ENCODE measurements around the gene RSPH1.

The RSPH1 gene

DNA sequence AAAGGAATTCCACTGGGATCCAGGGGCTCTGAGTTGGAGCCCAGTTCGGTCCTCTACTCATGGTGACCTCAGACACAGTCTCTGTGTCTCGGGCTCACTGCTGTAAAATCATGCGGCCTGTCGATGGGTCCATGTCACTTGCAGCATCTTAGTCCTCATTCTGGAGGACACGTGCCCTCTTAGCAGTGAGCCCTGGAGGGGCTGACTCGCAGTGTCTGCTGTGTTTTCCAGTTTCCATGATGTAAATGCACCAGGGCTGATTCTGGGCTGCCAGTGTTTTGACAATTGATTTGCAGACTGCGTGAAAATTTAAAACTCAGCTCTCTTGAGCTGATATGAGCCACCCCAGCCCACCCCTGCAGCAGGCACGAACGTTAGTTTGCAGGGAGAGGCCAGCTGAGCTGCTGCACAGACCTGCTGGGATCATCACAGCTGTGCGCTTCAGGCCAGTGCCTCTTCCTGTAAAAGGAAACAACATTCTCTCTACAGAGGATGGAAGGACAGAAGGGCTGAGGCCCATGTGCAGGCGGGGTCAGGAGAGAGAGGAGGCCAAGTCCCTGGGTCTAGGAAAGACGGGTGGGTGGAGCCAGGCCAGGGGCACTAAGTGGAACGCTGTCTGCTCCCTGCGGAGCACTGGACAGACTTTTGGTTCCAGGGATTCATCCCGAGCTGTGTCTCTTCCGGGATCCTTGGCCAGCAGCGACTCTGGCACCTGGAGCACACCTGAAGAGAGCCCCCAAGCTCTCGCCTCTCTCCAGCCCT lies 42.6 kb downstream of the RSPH1 start:
- Mint-ChIP-seq H3K27me3 (peaks cover 4% of the 10 kb centered on the region), H3K4me1 (peaks cover 6% of the 10 kb centered on the region), H3K4me3 (no peak overlapping the region), H3K9me3 (no peaks in the 10 kb centered on the region), H3K36me3 (no peaks in the 10 kb centered on the region), H3K27ac (no peak overlapping the region)
- ATAC-seq (ENCODE audit: low read depth) (no peak), DNase-seq (ENCODE audit: low spot score in 2 of 2) (no peak)

DNA sequence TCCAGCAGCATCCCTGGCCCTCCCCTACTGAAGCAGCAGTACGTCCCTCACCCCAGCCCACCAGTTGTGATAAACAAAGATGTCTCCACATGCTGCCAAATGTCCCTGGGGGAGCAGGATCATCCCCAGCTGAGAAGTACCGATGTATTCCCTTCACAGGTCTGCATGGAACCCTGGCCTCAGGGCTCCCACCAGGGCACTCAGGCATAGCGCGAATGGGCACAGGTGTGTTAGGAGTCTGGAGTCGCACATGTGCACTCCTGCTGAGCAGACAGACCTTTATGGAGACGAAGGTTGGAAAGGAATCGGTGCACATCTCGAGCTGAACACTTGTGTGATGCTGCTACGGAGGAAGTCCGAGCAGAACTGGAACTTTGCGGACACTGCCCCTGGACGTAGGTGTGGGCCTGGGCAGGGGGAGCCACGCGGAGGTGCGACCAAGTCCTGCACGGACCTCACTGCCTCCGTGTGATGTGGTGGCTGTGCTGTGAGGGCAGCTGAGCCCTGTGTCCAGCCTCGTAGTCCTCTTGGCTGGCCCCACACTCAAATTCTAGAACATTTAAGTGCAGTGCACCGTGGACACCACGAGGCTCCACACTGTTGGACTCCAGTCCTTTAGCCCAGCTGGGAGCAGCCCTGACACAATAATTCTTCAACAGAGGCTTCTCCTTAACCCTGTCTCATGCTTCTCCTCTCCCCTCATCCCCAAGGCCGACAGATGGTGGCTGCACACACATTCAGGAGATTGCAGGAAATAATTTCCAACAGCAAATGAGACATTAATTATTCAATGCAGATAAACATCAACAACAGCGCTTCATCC lies 43.4 kb downstream of the RSPH1 start:
- Mint-ChIP-seq H3K4me1 (peaks cover 6% of the 10 kb centered on the region), H3K27ac (no peak overlapping the region), H3K9me3 (no peaks in the 10 kb centered on the region), H3K4me3 (no peak overlapping the region), H3K27me3 (peaks cover 4% of the 10 kb centered on the region), H3K36me3 (no peaks in the 10 kb centered on the region)
- DNase-seq (ENCODE audit: low spot score in 2 of 2), result no peak
- no peak for ATAC-seq (ENCODE audit: low read depth)

DNA sequence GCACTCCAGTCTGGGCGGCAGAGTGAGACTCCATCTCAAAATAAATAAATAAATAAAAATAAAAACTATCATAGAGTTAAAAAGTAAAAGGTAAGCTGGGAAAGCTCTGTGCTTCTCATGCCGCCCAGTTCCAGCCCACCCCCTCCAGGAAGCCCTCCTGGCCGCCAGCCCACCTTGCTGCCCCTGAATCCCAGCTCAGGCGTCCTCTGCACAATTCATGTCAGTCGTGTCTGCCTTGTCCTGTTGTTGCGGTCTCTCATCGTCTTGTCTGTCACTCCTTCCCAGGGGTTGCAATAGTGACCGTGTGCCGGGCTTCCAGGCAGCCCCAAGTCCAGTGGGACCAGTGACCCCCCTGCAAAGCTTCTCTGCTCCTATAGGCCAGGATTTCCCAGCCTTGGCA lies 44.1 kb downstream of the RSPH1 start:
- peaks cover 4% of the 10 kb centered on the region for H3K27me3 Mint-ChIP-seq
- peaks cover 6% of the 10 kb centered on the region for H3K4me1 Mint-ChIP-seq
- no peak overlapping the region for H3K27ac Mint-ChIP-seq
- no peaks in the 10 kb centered on the region for H3K9me3 Mint-ChIP-seq
- no peak overlapping the region for H3K4me3 Mint-ChIP-seq
- DNase-seq (ENCODE audit: low spot score in 2 of 2), result no peak
- no peak for ATAC-seq (ENCODE audit: low read depth)
- no peaks in the 10 kb centered on the region for H3K36me3 Mint-ChIP-seq

DNA sequence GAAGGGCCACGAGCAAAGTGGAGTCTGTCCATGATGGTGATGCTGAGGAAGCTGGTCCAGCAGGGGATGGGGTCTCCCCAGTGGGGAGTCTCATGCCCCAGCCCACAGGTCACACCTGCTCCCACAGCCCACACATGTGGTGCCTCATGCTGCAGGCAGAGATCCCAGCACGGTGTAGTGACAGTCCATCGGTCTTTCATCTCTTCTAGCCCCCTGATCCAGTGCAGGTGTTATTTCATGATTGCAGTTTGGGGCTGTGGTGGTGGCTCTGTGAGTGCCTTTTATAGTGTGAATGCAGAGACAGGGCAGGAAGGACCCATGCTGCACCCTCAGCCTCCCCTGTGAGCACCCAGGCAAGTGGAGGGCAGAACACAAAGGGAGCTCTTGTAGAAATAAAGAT lies 47.3 kb downstream of the RSPH1 start:
- peaks cover 10% of the 10 kb centered on the region for H3K4me1 Mint-ChIP-seq
- H3K27me3 Mint-ChIP-seq, result peaks cover 13% of the 10 kb centered on the region
- DNase-seq (ENCODE audit: low spot score in 2 of 2) (no peak), ATAC-seq (ENCODE audit: low read depth) (no peak)
- no peak overlapping the region for H3K27ac Mint-ChIP-seq
- H3K9me3 Mint-ChIP-seq, result no peaks in the 10 kb centered on the region
- no peaks in the 10 kb centered on the region for H3K36me3 Mint-ChIP-seq
- H3K4me3 Mint-ChIP-seq, result no peak overlapping the region

DNA sequence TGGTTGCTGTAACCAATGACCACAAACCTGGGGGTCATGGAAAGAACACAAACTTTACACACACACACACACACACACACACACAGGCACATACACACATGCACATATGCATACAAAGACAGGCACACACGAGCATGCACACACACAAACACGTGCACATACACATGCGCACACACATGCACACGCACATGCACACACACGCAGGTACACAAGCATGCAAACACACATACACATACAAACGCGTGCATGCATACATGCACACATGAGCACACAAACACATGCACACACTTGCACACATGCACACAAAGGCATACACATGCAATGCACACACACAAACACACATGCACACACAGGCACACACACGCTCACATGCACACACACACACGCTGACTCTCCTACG lies 48.3 kb downstream of the RSPH1 start:
- Mint-ChIP-seq H3K36me3 (no peaks in the 10 kb centered on the region), H3K27me3 (peaks cover 17% of the 10 kb centered on the region), H3K27ac (no peak overlapping the region), H3K9me3 (no peaks in the 10 kb centered on the region), H3K4me1 (peaks cover 7% of the 10 kb centered on the region), H3K4me3 (no peak overlapping the region)
- ATAC-seq (ENCODE audit: low read depth), result no peak
- DNase-seq (ENCODE audit: low spot score in 2 of 2), result no peak

DNA sequence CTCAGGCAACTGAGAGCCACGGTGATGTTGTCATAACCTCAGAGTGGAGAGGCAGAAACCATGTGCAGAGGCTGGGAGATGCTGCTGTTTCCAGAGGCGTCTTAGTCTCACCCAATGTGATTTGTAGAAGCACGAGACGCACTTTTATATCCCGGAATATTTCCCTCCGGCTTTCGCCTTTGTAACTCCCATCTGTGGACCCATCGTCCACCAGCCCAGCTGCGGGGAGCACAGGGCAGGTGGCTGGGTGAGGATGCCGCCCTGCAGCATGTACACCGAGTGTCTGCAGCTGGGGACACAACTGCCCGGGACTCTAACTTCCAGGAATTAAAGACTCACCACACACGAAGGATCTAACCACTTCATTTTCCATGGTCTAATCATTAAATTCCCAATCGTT lies 48.8 kb downstream of the RSPH1 start:
- Mint-ChIP-seq H3K27me3 (peaks cover 16% of the 10 kb centered on the region), H3K9me3 (no peaks in the 10 kb centered on the region), H3K36me3 (no peaks in the 10 kb centered on the region), H3K4me3 (no peak overlapping the region), H3K27ac (no peak overlapping the region), H3K4me1 (peaks cover 7% of the 10 kb centered on the region)
- DNase-seq (ENCODE audit: low spot score in 2 of 2) (no peak), ATAC-seq (ENCODE audit: low read depth) (no peak)

DNA sequence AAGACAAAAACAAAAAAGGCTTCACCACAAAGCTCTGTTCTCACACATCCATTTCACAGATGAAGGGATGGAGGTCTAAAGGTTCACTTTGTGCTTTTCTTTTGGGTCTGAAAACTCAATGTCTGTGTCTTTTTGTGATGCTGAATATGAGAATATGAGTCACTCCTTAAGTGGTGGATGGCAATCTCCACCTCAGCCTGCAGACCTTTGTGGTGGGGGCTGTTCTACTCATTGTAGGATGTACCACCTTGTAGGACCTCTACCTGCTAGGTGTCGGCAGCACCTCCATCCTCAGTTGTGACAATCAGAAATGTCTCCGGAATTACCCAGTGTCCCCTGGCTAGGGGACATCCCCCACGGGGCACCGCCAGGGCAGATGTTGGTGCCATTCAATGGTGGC lies 49.5 kb downstream of the RSPH1 start:
- Mint-ChIP-seq H3K4me3 (no peak overlapping the region), H3K4me1 (peaks cover 7% of the 10 kb centered on the region), H3K27me3 (peaks cover 17% of the 10 kb centered on the region), H3K27ac (no peak overlapping the region), H3K36me3 (no peaks in the 10 kb centered on the region), H3K9me3 (no peaks in the 10 kb centered on the region)
- ATAC-seq (ENCODE audit: low read depth) (no peak), DNase-seq (ENCODE audit: low spot score in 2 of 2) (no peak)

DNA sequence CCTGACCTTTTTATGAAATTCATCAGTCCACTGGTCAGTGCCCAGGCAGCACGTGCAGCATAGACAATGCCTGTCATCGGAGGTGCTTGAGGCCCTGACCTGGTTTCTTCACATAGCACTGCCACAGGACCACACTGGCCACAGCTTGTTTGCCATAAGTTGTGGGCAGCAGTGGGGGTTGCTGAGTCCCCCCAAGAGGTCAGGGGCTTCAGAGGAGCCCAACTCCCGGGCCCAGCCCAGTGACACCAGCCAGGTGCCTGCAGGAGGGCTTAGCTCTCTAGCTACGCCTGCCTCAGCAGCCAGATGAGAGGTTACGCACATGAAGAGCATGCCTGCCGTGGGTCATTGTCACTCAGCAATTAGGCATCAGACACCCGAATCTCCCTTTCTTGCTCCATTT lies 50.7 kb downstream of the RSPH1 start:
- no peak for ATAC-seq (ENCODE audit: low read depth)
- Mint-ChIP-seq H3K9me3 (no peaks in the 10 kb centered on the region), H3K36me3 (no peaks in the 10 kb centered on the region), H3K27me3 (peaks cover 15% of the 10 kb centered on the region), H3K27ac (no peak overlapping the region), H3K4me3 (no peak overlapping the region), H3K4me1 (peaks cover 7% of the 10 kb centered on the region)
- no peak for DNase-seq (ENCODE audit: low spot score in 2 of 2)

DNA sequence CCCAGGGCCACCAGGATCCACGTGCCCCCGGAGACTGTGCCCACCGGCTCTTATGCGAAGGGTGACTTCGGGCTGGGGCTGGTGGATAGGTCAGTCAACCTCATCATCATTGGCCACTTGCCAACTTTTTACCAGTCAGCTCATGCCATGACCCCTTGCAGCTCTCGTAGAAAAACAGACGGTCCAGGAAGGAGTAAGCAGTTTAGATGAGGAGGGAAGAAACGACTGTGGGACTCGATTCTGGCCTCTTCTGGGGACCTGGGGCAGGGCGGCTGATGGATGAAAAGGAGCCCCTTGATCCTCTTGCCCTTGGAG lies 51.3 kb downstream of the RSPH1 start:
- no peaks in the 10 kb centered on the region for H3K36me3 Mint-ChIP-seq
- peaks cover 19% of the 10 kb centered on the region for H3K27me3 Mint-ChIP-seq
- no peaks in the 10 kb centered on the region for H3K9me3 Mint-ChIP-seq
- H3K4me1 Mint-ChIP-seq, result peaks cover 7% of the 10 kb centered on the region
- no peak overlapping the region for H3K27ac Mint-ChIP-seq
- ATAC-seq (ENCODE audit: low read depth) (no peak), DNase-seq (ENCODE audit: low spot score in 2 of 2) (no peak)
- no peak overlapping the region for H3K4me3 Mint-ChIP-seq

DNA sequence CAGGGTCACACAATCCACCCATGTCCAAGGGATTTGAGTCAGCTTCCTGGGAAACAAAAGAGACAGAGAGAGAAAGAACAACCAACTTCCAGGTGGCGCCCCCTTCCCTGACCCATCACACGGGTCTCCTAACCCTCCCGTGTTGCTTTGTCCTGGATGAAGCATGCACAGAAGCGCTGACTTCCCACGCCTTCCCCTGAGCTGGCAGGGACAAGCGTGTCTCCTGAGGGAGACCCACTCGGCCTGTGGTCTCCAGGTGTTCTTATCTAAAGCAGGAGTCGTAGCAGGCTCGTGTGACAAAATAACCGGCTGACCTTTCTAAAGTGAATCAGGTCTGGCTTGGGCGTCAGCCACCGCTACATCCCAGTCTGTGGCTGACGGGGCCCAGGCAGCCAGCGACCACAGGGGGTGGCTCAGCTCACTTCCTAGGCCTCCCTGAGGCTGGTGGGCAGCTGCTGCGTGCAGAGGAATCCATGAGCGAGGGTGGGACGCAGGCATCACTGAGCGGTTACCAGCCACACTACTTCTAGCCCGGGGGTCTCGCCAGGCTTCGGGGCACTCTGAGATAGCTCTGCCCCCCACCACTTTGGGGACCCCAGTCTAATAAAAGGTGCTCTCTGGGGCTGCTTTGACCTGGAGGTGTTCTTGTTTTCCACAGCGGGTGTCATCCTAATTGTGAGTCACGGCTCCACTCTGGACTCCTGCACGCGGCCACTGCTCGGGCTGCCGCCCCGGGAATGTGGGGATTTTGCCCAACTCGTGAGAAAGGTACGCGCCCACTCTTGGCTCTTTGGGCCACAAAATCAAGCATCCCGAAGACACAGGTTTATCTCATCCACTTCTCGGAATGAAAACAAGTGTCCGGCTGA lies 51.9 kb downstream of the RSPH1 start:
- Mint-ChIP-seq H3K27ac (no peak overlapping the region), H3K36me3 (no peaks in the 10 kb centered on the region), H3K9me3 (no peaks in the 10 kb centered on the region), H3K4me1 (peaks cover 11% of the 10 kb centered on the region), H3K27me3 (peaks cover 25% of the 10 kb centered on the region), H3K4me3 (no peak overlapping the region)
- ATAC-seq (ENCODE audit: low read depth) (no peak), DNase-seq (ENCODE audit: low spot score in 2 of 2) (no peak)

DNA sequence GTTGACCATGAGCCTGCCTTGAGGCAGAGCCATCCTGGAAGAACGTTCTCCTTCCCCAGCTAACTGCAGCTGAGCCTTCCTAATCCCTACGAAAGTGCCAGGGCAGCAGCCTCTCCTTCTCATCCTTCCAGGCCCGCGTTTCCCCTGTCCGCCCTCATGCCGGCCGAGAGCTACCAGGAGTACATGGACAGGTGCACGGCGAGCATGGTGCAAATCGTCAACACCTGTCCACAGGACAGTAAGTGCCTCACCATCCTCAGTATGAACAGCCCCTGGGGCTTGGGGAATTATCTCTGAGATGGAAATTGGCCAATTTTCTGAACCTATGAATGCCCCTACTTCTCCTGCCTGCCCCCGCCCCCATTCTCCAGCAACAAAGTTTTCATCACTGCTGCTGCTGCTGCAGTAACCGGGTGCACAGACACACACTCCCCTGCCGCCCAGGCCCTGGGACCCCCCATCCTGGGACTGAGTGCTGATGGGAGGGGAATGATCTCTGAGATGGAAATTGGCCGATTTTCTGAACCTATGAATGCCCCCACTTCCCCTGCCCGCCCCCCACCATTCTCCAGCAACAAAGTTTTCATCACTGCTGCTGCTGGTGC lies 52.7 kb downstream of the RSPH1 start:
- Mint-ChIP-seq H3K27me3 (peaks cover 31% of the 10 kb centered on the region), H3K36me3 (no peaks in the 10 kb centered on the region), H3K9me3 (no peaks in the 10 kb centered on the region), H3K4me3 (no peak overlapping the region), H3K4me1 (peaks cover 14% of the 10 kb centered on the region), H3K27ac (no peak overlapping the region)
- DNase-seq (ENCODE audit: low spot score in 2 of 2) (no peak), ATAC-seq (ENCODE audit: low read depth) (no peak)

DNA sequence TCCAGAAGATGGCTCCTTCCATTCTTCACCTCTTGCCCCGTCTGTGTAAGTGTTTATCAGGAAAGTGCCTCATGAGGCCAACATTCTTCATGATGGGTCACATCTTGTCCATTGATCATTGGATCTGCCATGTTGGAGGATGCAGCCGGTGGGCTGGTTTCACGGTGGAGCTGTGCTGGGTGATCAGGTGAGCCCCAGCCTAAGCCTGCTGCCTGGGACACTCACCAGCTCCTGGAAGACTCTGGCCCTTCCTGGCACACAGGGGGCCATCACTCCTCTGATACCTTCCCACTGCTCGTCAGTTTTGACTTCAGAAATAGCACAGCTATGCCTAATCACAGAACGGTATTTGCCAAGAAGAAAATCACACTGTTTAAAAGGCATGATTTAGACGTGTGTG lies 54.1 kb downstream of the RSPH1 start:
- DNase-seq (ENCODE audit: low spot score in 2 of 2), result no peak
- H3K27ac Mint-ChIP-seq, result no peak overlapping the region
- H3K9me3 Mint-ChIP-seq, result no peaks in the 10 kb centered on the region
- H3K27me3 Mint-ChIP-seq, result peaks cover 34% of the 10 kb centered on the region
- ATAC-seq (ENCODE audit: low read depth), result no peak
- peaks cover 14% of the 10 kb centered on the region for H3K4me1 Mint-ChIP-seq
- H3K36me3 Mint-ChIP-seq, result no peaks in the 10 kb centered on the region
- H3K4me3 Mint-ChIP-seq, result no peak overlapping the region

DNA sequence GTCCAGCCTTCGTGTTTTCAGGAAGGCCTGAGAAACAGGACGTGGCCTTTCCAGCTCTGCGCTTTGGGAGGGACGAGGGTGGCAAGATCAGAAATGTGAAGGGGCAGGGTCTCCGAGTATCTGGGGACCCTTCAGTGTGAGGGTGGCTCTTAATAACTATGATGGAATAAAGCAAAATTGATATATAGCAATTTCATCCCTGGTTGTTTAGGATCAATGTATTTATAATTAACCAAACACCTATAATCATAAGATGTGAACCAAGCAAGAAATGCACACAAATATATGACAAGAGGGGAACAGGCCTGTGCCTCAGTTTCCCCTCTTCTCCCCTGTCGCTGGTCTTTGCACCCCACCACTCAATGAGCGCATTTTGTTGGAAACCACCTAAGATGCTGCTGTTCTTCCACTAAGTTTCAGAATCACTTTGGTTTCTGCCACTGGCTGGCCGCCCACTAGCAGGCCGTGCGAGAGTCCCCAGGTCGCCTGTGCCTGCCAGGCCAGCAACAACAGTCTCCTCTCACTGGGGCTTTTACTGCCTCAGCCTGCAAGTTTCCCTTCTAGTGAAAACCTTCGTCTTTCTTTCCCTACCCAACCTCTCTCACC lies 55.7 kb downstream of the RSPH1 start:
- H3K36me3 Mint-ChIP-seq, result no peaks in the 10 kb centered on the region
- no peak for ATAC-seq (ENCODE audit: low read depth)
- H3K4me3 Mint-ChIP-seq, result no peak overlapping the region

More for the DNA sequence above, 55.7 kb downstream of the RSPH1 start:
- peaks cover 4% of the 10 kb centered on the region for H3K9me3 Mint-ChIP-seq
- H3K27me3 Mint-ChIP-seq, result peaks cover 26% of the 10 kb centered on the region
- H3K27ac Mint-ChIP-seq, result no peak overlapping the region
- DNase-seq (ENCODE audit: low spot score in 2 of 2), result no peak
- H3K4me1 Mint-ChIP-seq, result peaks cover 10% of the 10 kb centered on the region
